ENCODE results near the gene STAB1. TPM values are rescaled to one million over a fixed set of nuclear protein-coding genes. Genes with fewer than 3 reads are reported as not detected.

The STAB1 gene
- total RNA-seq, 1 experiment from 2014 or later = under 0.01 TPM

DNA sequence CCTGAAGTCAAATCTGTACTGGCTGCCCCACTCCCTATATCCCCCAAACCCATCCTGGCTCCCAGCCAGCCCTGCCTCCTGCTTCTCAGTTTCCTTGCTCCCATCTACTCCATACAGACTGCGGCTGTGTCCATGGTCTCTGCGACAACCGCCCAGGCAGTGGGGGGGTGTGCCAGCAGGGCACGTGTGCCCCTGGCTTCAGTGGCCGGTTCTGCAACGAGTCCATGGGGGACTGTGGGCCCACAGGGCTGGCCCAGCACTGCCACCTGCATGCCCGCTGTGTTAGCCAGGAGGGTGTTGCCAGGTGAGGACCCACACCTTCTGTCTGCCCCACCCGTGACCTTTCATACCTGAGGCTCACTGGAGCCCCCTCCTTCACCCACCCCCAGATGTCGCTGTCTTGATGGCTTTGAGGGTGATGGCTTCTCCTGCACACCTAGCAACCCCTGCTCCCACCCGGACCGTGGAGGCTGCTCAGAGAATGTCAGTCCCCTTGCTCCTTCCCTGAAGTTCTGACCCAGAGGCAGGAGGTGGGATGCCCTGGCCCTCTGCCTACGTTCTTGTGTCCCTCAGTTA, 14.7 kb downstream of the STAB1 start:
- no peak for DNase-seq (ENCODE audit: low read depth)

DNA sequence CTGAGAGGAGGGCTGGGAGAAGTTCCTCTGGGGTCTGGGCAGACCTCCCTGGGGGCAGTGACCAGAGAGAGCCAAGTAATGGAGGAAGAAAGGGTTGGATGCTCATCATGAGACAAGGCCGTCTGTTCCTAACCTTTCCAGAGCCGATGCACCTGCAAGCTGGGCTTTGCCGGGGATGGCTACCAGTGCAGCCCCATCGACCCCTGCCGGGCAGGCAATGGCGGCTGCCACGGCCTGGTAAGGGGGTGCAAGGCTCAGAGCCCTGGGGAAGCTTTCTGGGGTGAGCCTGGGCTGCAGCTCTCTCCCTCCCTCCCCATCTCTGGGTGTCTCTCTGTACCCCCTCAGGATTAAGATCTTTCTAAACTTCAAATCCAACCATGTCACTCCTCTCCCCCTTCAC, 16.4 kb downstream of the STAB1 start:
- DNase-seq (ENCODE audit: low read depth) = no peak

DNA sequence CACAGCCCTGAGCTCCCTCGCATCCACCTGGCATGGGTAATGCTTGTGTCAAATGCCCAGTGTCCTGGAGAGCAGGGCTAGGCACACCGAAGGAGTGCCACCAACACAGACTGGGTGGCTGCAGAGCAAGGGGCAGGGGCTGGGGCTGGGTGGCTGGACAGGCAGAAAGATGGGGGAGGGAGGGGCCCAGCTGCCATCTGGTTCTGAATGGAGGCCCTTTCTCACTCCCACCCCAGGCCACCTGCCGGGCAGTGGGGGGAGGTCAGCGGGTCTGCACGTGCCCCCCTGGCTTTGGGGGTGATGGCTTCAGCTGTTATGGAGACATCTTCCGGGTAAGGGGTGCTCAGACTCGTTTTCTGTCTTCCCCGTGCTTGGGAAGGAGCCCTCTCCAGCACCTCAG, 17.0 kb downstream of the STAB1 start:
- DNase-seq (ENCODE audit: low read depth) = no peak

DNA sequence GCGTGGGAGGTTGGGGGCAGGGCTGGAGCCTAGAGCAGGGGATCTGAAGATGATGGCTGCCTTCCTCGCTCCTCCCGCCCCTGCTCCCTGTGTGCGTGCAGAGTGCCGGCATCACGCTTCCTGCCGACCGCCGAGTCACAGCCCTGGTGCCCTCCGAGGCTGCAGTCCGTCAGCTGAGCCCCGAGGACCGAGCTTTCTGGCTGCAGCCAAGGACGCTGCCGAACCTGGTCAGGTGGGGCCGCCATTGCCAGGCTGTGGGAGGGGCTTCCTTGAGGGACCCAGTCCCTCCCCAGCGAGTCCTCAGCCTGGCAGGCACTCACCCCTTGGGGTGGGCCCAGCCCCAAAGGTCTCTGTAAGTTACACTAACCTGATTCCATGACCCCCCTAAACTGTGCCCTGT, 17.6 kb downstream of the STAB1 start:
- DNase-seq (ENCODE audit: low read depth) = no peak

DNA sequence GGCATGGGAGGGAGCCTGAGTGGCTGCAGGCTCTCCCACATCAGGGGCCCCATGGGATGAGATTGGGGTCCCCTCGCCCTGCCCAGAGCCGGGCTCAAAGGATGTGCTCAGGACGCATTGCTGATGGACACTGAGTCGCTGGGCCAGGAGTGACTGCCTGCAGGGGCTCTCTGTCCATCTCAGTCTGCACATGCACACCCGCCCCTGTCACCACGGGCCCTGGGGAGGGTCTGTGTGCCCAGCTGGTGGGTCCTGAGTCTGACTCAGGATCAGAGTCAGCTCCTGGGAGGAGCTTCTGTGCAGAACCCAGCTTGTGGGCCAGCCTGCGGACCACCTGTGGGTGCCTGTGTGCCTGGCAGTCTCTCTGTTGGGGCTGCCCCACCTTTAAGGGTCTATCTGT, 18.1 kb downstream of the STAB1 start:
- DNase-seq (ENCODE audit: low read depth) = no peak

DNA sequence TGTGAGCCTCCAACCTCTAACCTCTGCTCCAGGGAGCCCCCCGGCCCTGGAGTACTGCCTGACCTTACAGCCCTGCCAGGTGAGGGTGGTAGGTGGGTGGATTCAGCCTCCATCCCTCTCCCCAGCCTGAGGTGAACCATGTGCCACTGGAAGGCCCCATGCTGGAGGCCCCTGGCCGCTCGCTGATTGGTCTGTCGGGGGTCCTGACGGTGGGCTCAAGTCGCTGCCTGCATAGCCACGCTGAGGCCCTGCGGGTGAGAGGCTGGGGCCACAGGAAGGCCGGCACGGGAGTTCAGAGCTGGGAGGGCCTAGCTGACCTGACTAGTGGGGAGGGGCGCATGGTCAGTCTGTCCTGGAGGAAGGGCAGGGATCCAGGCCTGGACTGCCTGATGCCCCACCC, 19.4 kb downstream of the STAB1 start:
- DNase-seq (ENCODE audit: low read depth) = no peak

DNA sequence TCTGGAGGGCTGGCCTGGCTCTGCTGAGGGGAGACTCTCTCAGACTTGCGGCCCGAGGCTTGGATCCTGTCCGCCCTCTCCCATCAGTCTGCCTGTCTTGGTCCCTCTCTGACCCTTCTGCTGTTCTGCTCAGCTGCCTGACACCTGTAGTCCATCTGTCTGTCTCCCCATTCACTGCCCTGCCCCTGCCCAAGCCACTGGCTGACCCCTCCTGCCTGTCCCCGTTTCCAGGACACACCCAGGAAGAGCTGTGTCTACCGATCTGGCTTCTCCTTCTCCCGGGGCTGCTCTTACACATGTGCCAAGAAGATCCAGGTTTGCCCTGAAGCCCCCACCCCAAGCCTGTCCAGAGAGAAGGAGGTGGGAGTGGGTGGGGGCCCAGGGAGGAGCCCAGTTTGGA, 20.1 kb downstream of the STAB1 start:
- no peak for DNase-seq (ENCODE audit: low read depth)

DNA sequence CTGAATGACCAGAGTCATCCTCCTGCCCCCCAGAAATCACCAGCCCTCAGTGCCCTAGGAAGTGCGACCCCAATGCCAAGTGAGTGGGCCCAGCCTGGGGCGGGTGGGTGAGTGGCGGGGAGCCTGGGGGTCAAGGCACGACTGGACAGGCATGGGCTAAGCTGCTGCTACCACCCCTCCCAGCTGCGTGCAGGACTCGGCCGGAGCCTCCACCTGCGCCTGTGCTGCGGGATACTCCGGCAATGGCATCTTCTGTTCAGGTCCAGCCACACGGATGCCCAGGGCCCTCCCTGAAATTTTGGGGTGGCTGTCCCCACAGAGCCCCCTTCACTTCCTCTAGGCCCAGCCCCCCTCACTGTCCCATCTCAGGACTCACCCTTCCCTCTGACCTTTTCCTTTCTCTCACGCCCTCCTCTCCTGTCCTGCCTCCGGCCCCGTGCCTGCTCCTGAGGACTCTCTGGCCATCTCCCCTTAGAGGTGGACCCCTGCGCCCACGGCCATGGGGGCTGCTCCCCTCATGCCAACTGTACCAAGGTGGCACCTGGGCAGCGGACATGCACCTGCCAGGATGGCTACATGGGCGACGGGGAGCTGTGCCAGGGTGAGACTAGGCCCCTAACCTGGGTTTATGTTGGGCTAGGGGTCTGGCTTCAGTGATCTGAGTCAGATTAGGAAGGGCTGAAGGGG, 21.5 kb downstream of the STAB1 start:
- no peak for DNase-seq (ENCODE audit: low read depth)

DNA sequence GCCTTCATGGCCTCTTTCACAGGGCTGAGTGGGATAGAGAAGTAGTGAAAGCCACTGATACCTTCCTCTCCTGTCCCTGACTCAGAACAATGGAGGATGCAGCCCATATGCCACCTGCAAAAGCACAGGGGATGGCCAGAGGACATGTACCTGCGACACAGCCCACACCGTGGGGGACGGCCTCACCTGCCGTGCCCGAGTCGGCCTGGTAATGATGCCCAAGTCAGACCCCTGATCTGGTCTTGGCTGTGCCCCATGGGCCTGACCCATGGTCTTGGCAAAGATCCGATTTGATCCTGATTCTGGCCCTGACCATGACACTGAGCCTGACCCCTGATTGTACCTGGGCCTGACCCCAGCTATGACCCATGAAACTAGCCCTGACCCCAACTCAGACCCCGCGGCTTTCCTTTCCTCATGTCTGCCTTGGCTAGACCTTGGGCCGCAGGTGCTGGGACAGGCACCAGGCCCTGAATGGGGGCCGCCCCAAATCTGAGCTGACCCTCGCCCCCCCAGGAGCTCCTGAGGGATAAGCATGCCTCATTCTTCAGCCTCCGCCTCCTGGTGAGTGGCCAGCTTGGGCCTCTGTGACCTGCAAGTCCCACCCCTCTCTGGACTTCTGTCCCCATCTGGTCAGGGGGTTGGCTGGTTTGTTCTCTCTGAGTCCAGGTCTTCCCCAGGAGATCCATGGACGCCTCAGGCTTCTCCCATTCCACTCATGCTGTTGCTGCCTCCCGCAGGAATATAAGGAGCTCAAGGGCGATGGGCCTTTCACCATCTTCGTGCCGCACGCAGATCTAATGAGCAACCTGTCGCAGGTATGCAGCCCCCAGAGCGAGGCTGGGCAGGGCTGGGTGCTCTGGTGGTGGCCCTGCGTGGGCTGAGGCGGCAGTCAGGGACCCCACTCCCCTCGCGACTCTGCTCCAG, 22.9 kb downstream of the STAB1 start:
- no peak for DNase-seq (ENCODE audit: low read depth)

DNA sequence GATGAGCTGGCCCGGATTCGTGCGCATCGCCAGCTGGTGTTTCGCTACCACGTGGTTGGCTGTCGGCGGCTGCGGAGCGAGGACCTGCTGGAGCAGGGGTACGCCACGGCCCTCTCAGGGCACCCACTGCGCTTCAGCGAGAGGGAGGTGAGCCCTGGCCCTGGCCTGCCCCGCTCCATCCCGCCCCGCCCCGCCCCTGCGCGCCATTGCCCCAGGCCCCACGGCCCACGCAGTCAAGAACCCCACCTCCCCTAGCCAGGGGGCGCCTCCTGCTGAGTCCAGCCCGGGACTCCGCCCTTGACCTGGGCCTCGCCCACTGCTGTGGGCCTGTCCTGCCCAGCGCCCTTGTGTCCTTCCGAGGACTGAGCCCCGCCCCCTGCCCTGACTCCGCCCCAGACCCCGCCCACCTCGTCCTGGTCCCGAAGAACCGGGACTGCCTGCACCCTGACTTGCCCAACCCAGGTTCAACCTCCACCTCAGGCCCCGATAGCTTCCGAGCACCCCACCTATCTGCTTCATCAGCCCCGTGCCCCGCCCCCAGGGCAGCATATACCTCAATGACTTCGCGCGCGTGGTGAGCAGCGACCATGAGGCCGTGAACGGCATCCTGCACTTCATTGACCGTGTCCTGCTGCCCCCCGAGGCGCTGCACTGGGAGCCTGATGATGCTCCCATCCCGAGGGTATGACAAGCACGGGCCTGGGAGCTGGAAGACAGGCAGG, 23.7 kb downstream of the STAB1 start:
- DNase-seq (ENCODE audit: low read depth) = no peak

DNA sequence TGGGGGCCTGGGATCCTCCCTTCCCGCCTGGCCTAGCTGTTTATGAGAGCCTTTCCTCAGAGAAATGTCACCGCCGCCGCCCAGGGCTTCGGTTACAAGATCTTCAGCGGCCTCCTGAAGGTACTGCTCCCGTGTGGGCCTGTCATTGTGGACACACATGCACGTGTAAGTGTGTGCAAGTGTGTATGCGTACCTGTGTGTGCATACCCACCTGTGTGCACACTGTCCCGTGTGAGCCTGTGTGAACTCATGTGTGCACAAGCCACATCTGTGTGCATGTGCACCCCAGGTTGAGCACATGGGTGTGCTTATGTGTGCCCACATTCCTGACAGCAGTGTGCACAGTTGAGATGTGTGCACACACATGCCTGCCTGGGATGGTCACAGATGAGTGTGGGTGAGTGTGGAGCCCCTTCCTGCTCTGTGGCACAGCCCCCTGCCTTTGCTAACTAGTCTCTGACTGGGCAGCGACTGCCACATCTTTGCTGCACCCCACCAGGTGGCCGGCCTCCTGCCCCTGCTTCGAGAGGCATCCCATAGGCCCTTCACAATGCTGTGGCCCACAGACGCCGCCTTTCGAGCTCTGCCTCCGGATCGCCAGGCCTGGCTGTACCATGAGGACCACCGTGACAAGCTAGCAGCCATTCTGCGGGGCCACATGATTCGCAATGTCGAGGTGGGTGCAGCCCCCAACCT, 24.5 kb downstream of the STAB1 start:
- DNase-seq (ENCODE audit: low read depth) = no peak

DNA sequence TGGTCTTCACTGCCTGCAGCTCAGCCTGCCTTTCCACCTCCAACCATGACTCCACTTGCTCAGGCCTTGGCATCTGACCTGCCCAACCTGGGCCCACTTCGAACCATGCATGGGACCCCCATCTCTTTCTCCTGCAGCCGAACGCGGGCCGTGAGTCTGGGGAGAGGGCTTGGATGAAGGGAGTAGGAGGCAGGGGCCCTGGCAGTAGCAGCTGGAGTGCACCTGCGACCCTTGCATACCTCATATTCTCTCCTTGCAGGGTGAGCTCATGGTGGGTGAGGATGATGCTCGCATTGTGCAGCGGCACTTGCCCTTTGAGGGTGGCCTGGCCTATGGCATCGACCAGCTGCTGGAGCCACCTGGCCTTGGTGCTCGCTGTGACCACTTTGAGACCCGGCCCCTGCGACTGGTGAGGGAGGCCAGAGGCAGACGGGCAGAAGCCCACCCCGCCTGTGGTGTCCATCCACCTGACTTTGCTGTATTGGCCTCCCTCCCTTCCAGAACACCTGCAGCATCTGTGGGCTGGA, 25.1 kb downstream of the STAB1 start:
- no peak for DNase-seq (ENCODE audit: low read depth)

DNA sequence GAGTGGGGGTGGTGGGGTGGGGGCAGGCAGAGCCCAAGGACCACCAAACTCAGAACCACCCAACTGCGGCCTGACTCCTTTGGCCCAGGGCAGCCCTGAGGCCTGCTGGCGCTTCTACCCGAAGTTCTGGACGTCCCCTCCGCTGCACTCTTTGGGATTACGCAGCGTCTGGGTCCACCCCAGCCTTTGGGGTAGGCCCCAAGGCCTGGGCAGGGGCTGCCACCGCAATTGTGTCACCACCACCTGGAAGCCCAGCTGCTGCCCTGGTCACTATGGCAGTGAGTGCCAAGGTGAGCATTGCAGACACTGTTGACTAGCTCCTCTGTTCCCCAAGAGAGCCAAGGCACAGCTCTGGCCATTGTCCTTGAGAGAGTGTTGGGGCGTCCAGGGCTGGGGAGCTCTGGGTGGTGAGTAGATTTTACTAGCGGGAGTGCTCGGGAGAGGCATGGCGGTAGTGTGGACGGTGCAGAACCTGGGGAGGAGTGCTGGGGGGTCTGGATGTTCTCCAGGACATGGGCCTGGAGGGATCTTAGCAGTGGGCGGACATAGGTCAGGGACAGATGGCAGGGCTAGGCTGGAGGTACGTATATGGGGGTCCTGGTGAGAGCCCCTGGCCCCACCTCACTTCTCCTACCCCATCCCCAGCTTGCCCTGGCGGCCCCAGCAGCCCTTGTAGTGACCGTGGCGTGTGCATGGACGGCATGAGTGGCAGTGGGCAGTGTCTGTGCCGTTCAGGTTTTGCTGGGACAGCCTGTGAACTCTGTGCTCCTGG, 25.8 kb downstream of the STAB1 start:
- DNase-seq (ENCODE audit: low read depth) = no peak

DNA sequence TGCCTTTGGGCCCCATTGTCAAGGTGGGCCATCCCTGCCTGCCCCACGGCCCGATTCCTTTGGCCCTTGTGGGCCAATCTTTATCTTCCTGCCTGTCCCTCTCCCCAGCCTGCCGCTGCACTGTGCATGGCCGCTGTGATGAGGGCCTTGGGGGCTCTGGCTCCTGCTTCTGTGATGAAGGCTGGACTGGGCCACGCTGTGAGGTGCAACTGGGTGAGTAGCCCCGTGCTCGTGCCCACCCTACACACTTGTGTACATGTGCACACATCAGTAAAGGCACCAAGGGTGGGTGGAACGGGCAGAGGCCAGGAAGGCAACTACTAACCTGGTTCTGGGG, 26.3 kb downstream of the STAB1 start:
- no peak for DNase-seq (ENCODE audit: low read depth)

DNA sequence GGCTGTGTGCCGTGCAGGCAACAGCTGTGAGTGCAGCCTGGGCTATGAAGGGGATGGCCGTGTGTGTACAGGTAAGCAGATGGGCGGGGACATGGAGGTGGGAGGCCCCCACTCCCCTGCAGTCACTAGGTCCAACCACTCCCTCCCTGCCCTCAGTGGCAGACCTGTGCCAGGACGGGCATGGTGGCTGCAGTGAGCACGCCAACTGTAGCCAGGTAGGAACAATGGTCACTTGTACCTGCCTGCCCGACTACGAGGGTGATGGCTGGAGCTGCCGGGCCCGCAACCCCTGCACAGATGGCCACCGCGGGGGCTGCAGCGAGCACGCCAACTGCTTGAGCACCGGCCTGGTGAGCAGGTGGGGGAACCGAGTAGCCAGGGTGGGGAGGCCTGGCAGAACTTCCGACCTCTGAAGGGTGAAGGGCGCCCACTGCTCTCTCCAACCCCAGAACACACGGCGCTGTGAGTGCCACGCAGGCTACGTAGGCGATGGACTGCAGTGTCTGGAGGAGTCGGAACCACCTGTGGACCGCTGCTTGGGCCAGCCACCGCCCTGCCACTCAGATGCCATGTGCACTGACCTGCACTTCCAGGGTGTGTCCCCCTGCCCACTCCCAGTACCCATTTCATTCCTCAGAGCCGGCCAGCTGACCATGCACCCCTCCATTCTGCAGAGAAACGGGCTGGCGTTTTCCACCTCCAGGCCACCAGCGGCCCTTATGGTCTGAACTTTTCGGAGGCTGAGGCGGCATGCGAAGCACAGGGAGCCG, 26.9 kb downstream of the STAB1 start:
- DNase-seq (ENCODE audit: low read depth) = no peak

DNA sequence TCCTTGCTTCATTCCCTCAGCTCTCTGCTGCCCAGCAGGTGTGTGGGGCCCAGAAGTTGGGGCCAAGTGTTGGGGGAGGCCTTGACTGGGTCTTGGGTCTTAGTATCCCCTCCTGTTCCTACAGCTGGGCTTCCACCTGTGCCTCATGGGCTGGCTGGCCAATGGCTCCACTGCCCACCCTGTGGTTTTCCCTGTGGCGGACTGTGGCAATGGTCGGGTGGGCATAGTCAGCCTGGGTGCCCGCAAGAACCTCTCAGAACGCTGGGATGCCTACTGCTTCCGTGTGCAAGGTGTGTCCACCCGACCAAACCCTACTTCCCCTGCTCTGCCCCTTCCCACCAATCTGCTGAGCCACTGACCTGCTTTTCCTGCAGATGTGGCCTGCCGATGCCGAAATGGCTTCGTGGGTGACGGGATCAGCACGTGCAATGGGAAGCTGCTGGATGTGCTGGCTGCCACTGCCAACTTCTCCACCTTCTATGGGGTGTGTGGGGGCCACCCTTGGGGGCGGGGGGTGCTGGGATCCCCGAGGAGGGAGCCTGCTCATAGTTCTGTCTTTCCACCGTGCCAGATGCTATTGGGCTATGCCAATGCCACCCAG, 27.6 kb downstream of the STAB1 start:
- no peak for DNase-seq (ENCODE audit: low read depth)

DNA sequence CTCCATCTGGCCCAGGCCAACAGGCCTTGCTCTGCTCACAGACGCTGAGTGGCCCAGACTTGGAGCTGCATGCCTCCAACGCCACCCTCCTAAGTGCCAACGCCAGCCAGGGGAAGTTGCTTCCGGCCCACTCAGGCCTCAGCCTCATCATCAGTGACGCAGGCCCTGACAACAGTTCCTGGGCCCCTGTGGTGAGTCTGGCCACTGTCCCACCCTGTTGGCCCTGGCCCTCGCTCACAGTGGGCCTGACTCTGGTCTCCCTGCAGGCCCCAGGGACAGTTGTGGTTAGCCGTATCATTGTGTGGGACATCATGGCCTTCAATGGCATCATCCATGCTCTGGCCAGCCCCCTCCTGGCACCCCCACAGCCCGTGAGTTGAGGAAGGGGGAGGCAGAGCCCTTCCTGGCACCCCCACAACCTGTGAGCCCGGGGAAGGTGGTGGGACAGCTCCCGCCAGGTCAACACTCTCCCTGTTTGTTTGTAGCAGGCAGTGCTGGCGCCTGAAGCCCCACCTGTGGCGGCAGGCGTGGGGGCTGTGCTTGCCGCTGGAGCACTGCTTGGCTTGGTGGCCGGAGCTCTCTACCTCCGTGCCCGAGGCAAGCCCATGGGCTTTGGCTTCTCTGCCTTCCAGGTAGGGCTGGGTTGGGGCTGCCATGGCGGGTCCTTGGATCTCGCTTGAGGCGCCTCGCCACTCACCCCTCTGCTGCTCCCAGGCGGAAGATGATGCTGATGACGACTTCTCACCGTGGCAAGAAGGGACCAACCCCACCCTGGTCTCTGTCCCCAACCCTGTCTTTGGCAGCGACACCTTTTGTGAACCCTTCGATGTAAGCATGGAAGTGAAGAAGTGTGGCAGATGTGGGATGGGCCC, 28.5 kb downstream of the STAB1 start:
- DNase-seq (ENCODE audit: low read depth) = peak; percentile 75

DNA sequence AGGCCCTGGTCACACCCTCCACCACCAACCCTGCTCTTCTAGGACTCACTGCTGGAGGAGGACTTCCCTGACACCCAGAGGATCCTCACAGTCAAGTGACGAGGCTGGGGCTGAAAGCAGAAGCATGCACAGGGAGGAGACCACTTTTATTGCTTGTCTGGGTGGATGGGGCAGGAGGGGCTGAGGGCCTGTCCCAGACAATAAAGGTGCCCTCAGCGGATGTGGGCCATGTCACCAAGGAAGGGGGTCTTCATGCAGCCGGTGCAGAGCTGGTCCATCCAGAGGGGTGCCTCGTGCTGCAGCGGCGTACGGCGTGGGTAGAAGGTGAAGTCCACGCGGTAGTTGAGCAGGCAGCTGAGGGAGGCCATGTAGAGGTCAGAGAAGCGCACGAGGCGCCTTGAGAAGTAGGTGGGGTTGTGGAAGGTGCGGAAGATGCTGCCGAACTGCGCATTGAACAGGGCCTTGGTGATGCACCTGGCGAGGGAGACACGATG, 29.2 kb downstream of the STAB1 start:
- no peak for DNase-seq (ENCODE audit: low read depth)
